ENCODE data around the gene AHR.

DNA sequence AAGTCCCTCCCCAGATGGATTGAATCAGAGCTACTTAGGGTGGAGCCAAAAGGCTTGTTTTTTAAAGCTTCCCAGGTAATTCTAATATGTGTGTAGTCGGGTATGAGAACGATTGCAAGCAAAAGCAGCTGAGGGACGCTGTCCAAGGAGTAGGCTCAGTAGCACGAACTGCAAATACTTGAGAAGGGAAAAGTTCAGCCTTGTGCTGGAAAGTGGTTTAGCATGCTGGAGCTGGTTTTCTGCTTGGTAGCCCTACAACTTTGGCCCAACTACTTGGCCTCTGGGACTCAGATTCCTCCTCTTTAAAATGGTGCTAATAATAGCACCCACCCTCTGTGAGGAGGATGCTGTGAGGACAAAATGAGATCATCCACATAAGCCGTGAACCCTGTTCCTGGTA is 76.2 kb downstream of the AHR start:
- no peak for TF ChIP-seq EZH2 (IDR thresholded peaks at IDR 0.05; ENCODE audit: borderline replicate concordance, low read depth, low read length, severe bottlenecking)
- TF ChIP-seq POLR2A (IDR thresholded peaks at IDR 0.05; ENCODE audit: low read depth, low read length): no peak
- no peak for TF ChIP-seq CTCF (IDR thresholded peaks at IDR 0.05; ENCODE audit: extremely low read depth in 1 of 2, insufficient read depth in 1 of 2, low read depth in 1 of 2, low read length in 2 of 2)
- no peak for TF ChIP-seq JUN (IDR thresholded peaks at IDR 0.05; ENCODE audit: borderline replicate concordance, insufficient read depth, insufficient read length, low read depth)
- TF ChIP-seq POLR2AphosphoS5 (IDR thresholded peaks at IDR 0.05; ENCODE audit: insufficient read depth, low read depth, low read length): no peak
- no peak for TF ChIP-seq FOS (IDR thresholded peaks at IDR 0.05; ENCODE audit: borderline replicate concordance, insufficient read depth, low read length)
- TF ChIP-seq, protein P1, sequence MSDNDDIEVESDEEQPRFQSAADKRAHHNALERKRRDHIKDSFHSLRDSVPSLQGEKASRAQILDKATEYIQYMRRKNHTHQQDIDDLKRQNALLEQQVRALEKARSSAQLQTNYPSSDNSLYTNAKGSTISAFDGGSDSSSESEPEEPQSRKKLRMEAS (IDR thresholded peaks at IDR 0.05; ENCODE audit: insufficient read depth, insufficient read length): no peak

Data from endothelial cell of umbilical vein (primary cell).